ENCODE data around the gene SPATA3.

DNA sequence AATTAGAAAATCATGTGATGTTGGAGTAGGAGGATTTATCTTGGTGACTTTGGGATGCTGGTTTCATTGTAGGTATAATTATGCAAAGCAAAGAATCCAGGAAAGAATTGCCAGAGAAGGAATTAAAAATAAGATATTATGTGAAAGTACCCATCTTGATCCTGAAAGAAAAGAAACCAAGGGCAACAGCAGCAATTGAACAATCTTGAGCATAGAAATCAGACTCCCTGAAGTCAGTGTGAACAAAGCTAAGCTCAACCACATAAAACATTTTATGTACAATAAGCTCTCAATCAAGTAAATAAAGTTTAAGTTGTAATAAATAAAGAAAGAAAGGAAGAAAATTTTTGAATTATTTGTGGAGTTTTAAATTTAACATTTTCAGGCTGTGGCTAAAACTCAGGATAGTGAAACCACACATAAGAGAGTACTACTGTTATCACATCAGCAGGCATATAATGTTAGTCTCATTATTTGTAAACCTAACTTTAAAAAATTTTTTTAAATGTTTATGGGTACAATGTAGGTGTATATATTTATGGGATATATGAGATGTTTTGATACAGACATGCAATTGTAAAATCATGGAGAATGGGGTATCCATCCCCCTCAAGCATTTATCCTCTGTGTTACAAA is 38.0 kb upstream of the SPATA3 start:
- TF ChIP-seq, protein P1, sequence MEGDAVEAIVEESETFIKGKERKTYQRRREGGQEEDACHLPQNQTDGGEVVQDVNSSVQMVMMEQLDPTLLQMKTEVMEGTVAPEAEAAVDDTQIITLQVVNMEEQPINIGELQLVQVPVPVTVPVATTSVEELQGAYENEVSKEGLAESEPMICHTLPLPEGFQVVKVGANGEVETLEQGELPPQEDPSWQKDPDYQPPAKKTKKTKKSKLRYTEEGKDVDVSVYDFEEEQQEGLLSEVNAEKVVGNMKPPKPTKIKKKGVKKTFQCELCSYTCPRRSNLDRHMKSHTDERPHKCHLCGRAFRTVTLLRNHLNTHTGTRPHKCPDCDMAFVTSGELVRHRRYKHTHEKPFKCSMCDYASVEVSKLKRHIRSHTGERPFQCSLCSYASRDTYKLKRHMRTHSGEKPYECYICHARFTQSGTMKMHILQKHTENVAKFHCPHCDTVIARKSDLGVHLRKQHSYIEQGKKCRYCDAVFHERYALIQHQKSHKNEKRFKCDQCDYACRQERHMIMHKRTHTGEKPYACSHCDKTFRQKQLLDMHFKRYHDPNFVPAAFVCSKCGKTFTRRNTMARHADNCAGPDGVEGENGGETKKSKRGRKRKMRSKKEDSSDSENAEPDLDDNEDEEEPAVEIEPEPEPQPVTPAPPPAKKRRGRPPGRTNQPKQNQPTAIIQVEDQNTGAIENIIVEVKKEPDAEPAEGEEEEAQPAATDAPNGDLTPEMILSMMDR (conservative IDR thresholded peaks at IDR 0.05 in 1 of 2, IDR thresholded peaks at IDR 0.05 in 1 of 2; ENCODE audit: low read depth in 1 of 2, low read length in 2 of 2), result no peak
- no peak for TF ChIP-seq EZH2 (IDR thresholded peaks at IDR 0.05; ENCODE audit: low read length, missing control alignments)
